NCI-H2196 (cell line): ENCODE measurements around the gene VIPR2.
"Not testable (repeated sequence)": the region's sequence is repeated elsewhere in the genome, so short reads cannot be mapped to it uniquely, and the experiment has no call there.

Source experiments
- DNase-seq: peaks from one replicate; lab custom pipeline; 2025; ENCODE audit not compliant: unreplicated experiment; lab: John Stamatoyannopoulos, UW

The VIPR2 gene

DNA sequence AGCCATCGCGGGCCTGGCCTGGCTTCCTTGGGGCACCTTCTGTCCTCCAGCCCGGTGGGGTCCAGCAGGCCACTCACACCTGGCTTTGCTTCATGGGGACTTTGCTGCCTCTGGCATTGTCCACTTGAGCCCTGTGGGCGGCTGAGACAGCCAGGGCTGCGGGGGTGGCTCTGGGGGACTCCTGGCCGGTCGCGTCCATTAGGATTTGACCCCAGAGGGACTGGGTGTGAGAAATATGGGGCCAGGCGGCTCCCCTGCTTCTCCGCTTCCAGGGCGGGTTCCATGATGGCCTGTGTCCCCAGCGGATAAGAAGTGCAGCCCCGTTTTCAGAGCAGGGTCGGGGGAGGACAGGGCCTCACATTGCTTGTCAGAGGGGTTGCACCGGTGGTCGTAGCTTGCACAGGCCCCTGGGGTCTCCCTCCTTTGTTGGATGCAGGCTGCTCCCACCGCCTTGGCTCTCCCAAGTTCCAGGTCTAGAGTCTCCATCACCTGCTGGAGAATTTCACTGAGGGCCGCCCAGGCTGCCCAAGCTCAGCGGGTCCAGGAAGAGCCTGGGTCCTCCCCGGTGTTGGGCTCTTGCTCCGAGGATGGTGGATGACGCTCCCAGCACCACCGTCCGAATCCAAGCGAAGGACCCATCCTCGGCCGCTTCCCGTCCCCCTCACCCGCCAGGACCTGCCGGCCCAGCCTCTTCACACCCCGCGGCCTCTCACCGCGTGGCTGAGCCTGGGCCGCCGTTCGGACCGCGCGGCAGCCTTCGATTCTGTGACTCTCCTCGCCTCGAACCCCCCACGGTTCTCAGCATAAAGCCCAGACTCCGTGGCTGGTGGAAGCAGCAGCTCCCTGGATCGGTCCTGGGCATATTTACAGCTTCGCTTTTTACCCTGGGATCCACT is 148.2 kb downstream of the VIPR2 start:
- DNase-seq: no peak

DNA sequence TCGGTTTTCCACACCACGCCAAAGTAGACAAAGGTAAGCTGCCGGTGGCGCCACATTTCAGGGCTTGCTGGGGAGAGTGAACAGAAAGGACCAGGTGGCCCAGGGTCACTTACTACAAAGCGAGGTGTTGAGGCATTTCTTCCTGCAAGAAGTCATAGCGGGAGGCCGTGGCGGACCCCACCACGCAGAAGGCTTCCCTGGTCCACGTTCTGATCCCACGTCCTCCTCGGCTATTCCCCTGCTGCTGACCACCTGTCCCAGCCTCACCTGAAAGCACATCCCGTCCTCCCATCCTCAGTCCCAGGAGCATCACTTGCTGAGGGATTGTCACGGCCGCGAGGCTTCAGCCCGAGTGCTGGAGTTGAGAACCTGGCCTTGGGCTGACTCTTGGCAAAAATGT is 149.2 kb downstream of the VIPR2 start:
- no peak for DNase-seq

DNA sequence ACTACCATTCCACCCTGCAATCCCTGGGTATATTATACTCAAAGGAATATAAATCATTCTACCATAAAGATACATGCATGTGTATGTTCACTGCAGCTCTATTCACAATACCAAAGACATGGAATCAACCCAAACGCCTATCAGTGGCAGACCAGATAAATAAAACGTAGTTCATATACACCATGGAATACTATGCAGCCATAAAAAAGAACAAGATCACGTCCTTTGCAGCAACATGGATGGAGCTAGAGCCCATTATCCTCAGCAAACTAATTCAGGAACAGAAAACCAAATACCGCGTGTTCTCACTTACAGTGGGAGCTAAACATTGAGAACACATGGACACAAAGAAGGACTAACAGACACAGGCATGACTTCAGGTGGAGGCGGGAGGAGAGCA is 150.0 kb downstream of the VIPR2 start:
- DNase-seq: no peak

DNA sequence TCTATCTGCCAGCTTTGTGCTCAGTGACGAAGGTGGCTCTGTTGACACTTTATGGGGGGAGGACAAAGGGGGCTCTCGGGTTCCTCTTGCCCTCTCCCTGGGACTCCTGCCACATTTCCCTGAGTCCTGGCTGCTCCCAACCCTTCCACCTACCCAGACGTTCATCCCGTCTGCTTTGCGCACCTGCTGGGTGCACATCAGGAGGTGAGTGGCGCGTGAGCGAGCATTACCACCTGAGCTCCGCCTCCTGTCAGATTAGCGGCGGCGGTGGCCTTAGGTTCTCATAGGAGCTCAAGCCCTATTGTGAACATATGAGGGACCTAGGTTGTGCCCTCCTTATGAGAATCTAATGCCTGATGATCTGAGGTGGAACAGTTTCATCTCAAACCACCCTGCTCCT is 151.1 kb downstream of the VIPR2 start:
- no peak for DNase-seq

DNA sequence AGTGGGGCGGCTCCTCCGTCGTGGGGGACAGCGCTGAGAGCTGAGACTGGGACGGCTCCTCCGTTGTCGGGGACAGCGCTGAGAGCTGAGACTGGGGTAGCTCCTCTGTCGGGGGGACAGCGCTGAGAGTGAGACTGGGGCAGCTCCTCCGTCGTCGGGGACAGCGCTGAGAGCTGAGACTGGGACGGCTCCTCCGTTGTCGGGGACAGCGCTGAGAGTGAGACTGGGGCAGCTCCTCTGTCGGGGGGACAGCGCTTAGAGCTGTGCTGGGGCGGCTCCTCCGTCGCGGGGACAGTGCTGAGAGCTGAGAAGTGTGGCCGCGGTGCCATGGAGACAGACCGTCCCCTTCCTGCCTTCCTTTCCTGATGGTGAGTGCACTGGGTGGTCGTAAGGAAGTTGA is 151.9 kb downstream of the VIPR2 start:
- DNase-seq: no peak

DNA sequence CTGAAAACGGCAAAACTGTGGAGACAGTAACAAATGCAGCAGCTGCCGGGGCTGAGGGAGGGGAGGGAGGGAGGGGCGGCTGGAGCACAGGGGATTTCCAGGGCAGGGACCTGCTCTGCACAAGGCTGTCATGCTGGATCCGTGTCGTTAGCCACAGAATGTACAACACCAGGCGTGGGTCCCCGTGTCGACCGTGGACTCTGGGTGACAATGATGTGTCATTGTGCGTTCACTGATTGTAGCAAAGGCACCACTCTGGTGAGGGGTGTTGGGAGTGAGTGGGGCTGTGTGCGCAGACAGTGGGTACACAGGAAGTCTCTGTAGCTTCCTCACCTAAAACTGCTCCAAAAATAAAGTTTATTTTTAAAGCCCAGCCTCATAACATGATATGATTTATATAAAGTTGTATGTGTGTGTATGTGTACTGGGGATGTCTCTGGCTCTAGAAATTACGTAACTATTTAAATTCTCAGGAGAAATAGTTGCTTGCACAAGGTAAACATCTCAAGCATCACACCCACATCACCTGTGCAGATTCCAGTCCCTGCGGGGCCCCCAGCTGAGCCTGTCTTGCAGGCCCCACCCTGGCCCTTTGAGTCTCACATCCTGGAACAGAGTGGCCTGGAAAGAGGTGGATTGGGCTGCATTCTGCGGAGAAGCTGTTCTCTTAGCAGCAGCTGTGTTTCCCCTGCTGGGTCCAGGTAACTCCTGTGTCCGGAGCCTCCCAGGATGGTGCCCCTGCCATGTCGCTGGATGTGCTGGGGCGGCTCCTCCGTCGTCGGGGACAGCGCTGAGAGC is 152.6 kb downstream of the VIPR2 start:
- DNase-seq: no peak

DNA sequence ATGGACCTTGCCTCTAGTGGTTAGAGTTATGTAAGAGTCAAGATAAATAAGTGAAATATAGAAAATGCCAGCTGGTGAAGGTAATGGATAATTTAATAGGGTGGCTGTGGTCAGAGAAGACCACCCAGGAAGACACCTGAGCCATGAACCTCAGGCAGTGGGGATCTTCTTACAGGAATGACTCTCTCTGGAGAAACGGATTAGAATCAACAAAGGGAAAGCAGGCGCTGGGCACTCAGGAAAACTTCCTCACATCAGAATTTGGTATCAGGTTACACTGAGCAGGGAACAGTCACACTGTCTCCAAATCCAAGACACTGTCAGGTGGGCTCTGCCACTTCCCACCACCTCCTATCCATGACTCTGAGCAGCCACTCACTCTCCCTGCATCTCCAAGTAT is 155.7 kb downstream of the VIPR2 start:
- no peak for DNase-seq

DNA sequence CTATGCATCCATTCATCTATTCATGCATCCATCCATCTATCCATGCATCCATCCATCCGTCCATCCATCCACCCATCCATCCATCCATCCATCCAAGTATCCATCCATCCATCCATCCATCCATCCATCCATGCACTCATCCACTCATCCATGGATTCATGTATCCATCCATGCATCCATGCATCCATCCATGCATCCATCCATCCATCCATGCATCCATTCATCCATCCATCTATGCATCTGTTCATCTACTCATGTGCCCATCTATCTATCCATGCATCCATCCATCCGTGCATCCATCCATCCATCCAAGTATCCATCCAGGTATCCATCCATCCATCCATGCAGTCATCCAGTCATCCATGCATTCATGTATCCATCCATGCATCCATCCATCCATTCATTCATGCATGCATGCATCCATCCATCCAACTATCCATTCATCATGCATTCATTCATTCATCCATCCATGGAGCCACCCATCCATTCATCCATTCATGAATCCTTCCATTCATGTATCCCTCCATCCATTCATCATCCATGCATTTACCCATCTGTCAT is 156.3 kb downstream of the VIPR2 start:
- DNase-seq: no peak

DNA sequence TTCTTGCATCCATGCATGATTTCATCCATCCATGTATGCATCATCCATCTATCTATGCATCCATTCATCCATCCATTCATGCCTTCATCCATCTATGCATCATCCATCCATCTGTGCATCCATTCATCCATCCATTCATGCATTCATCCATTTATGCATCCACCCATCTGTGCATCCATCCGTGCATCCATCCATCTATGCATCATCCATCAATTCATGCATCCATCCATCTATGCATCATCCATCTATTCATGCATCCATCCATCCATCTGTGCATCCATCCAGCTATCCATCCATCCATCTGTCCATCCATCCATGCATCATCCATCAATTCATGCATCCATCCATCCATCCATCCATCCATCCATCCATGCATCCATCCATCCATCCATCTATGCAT is 157.0 kb downstream of the VIPR2 start:
- no peak for DNase-seq

DNA sequence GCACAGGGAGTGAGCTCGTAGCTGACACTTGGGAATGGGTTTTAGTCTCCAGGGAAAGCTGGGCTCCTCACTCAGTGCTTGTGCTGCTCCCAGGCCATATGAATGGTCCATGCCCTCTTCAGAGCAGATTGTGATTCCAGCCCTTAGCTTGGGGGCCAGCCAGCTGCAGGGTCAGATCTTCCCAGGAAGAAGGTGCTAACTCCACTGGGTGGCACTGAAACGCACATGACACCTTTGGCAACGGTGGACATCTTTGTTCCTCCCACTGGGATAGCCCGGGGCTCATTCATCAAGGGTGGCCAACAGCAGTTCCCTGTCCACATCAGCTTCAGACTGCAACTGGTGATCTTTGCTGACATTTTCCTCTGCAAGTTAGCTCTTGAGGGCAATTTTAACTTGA is 159.1 kb downstream of the VIPR2 start:
- no peak for DNase-seq

DNA sequence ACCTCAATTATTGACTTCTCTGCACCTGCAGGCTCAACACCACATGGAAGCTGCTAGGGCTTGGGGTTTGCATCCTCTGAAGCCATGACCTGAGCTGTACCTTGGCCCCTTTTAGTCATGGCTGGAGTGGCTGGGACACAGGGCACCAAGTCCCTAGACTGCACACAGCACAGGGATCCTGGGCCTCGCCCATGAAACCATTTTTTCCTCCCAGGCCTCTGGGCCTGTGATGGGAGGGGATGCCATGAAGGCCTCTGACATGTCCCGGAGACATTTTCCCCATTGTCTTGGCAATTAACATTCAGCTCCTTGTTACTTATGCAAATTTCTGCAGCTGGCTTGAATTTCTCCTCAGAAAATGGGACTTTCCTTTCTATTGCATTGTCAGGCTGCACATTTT is 160.7 kb downstream of the VIPR2 start:
- DNase-seq: not testable (repeated sequence)

DNA sequence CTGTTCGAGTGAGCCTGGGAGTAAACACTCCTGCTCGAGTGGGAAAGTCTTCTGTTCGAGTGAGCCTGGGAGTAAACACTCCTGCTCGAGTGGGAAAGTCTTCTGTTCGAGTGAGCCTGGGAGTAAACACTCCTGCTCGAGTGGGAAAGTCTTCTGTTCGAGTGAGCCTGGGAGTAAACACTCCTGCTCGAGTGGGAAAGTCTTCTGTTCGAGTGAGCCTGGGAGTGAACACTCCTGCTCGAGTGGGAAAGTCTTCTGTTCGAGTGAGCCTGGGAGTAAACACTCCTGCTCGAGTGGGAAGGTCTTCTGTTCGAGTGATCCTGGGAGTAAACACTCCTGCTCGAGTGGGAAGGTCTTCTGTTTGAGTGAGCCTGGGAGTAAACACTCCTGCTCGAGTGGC is 162.6 kb downstream of the VIPR2 start:
- DNase-seq: not testable (repeated sequence)

DNA sequence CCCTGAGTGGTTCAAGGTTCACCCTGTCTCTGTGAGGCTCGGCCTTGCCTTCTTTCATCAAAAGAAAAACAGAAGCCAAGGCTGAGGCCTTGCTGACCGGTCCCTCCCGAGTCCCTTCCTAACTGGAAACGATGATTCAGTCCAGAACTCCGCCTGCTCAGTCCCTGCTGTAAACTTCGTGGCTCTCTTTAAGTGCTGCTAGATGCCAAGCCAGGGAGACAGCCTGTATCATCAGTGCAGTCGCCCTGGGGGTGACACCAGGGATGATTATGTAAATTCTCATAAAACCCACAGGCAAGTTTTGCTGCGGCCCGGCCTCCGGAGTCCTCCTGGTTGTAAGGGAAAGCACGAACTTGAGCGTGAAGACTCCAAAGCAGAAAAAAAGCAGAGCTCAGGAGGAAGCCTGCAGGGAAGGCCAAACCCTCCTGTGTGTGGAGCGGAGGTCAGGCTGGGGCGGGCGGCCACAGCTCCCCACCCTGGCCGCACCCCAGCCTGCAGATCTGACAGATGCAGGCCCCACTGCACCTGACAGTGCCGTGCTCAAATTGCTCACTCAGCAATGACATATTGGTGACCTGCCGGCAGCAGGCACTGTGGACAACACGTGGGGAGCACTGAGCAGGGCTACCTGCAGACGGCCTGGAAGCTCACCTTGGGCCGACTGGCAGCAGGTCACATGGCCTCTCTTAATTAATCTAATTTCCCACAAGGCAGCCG is 164.9 kb downstream of the VIPR2 start:
- DNase-seq: no peak

DNA sequence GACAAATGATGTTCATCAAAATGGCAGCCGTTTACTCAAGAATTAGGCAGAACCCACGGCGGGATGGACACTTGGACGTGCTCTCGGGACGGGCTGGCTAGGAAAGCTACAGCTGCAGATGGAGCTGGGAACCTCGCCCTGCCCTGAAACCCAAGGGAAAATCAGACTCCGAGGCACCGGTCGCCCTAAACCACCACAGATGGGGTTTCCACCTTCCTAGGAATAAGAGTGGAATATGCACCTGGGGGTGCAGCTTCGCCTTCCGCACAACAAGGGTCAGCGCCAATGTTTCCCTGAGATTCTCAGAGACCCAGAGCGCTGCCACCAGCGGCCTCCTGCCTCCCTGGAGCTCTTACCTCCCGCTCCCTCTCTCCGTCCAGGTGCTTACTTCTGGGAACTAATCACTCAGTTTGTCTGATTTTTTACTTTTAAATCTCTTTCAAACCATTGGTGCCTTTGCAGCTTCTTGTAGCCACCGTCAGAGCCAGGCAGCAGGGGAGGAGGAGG is 165.6 kb downstream of the VIPR2 start:
- DNase-seq: no peak
